GM06990 (cell line): Measurements from ENCODE around the gene PLXDC1.

Experiments used
- DNase-seq: peaks from one replicate; pipeline ENCODE4 v3.0.0-alpha.2; 2011; ENCODE audit not compliant: insufficient read length; ENCODE audit errors: extremely low read depth
- H3K27me3 ChIP-seq: replicated peaks from 2 replicates; pipeline ENCODE4 v1.6.0; 2011; ENCODE audit warnings: low read length; ENCODE audit not compliant: control insufficient read depth, insufficient read depth
- H3K36me3 ChIP-seq: 2 replicates; pipeline ENCODE4 v1.5.1; 2011; ENCODE audit warnings: low read length; ENCODE audit not compliant: control insufficient read depth, insufficient read depth
- H3K4me3 ChIP-seq: replicated peaks from 2 replicates; pipeline ENCODE4 v1.5.1; 2011; ENCODE audit warnings: low read depth, mild to moderate bottlenecking, control low read depth, low read length
- TF ChIP-seq, protein P1 (sequence below): IDR thresholded peaks from 2 replicates; pipeline ENCODE4 v1.5.1; 2011; ENCODE audit warnings: low read length, control low read depth, mild to moderate bottlenecking, inconsistent platforms; ENCODE audit not compliant: insufficient read depth, poor library complexity, severe bottlenecking

Gene PLXDC1

DNA sequence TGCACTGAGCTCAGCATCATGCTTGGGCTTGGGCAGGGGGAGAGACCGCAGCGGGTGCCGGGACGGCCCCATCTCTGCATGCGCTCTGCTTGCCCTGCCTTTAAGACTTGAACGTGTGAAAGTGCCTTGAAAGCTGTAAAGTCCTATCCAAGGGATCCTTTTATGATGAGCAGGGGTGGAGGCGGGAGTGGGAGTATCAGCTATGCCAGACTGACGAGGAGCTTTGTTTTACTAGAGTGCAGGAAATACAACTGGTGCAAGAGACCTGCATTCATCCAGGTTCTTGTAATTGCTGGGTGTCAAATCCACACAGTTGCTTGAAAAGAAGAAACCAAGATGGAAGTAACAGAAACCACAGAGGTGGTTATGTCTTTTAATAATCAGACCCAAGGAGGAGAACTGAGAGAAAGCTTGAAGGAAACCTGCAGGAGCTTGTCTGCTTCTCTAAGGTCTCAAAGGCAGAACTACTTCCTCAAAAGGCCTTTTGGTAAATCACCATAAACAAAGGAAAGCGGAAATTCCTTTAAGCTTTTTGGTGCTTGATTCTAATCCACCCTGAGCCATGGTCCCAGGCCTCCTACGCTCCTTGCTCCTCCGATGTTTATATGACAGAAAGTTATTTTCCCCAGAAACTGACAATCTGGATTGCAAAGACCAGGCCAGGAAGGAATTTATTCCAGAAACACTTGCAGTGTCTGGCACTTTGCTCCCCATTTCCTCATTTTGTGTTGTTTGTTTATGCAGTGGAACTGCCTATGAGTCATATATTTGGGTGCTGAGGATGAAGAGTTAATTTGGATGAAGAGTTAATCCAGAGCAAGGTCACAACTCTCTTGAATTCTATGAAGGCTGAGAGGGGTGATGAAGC, 132.9 kb downstream of the PLXDC1 start:
- DNase-seq = no peak
- H3K36me3 ChIP-seq = no peaks in the 10 kb centered on the region
- H3K4me3 ChIP-seq = no peak overlapping the region
- TF ChIP-seq, protein P1, sequence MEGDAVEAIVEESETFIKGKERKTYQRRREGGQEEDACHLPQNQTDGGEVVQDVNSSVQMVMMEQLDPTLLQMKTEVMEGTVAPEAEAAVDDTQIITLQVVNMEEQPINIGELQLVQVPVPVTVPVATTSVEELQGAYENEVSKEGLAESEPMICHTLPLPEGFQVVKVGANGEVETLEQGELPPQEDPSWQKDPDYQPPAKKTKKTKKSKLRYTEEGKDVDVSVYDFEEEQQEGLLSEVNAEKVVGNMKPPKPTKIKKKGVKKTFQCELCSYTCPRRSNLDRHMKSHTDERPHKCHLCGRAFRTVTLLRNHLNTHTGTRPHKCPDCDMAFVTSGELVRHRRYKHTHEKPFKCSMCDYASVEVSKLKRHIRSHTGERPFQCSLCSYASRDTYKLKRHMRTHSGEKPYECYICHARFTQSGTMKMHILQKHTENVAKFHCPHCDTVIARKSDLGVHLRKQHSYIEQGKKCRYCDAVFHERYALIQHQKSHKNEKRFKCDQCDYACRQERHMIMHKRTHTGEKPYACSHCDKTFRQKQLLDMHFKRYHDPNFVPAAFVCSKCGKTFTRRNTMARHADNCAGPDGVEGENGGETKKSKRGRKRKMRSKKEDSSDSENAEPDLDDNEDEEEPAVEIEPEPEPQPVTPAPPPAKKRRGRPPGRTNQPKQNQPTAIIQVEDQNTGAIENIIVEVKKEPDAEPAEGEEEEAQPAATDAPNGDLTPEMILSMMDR = no peak
- no peaks in the 10 kb centered on the region for H3K27me3 ChIP-seq

DNA sequence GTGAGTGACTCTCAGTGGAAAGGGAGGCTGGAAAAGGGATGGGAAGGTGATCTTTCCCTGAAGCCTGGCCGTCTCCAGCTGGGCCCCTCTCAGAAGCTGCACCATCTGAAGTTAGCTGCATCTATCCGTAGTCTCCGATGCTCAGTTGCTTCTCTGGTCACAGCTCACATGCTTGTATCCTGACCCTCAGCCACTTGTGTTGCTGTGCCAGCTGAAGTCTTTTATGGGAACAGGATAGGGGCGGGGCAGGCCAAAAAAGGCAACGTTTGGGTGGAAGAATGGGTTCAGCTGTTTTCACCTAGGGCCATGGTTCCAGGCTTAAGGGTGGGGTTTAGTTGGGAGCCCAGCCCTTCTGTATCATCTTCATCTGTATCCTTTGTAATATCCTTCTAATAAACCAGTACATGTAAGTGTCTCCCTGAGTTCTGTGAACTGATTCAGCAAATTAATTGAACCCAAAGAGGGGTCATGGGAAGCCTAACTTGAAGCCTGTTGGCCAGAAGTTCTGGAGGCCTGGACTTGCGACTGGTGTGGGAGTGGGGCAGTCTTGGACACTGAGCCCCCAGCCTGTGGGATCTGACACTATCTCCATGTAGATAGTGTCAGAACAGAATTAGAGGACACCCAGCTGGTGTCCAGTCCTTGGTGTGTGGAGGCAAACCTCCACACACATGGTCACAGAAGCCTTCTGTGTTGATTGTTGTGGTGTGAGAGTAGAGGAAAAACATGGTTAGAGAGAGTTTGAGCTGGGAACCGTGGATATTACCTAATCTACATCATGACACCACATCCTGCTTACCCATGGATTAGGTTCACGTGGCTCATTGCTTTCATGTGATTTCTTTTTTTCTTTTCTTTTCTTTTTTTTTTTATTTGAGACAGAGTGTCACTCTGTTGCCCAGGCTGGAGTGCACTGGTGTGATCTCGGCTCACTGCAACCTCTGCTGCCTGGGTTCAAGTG, 135.0 kb downstream of the PLXDC1 start:
- H3K36me3 ChIP-seq = no peaks in the 10 kb centered on the region
- no peak overlapping the region for H3K4me3 ChIP-seq
- TF ChIP-seq, protein P1 = no peak
- DNase-seq = no peak
- peaks cover 1% of the 10 kb centered on the region; the same call in 1 of the 2 replicates for H3K27me3 ChIP-seq

DNA sequence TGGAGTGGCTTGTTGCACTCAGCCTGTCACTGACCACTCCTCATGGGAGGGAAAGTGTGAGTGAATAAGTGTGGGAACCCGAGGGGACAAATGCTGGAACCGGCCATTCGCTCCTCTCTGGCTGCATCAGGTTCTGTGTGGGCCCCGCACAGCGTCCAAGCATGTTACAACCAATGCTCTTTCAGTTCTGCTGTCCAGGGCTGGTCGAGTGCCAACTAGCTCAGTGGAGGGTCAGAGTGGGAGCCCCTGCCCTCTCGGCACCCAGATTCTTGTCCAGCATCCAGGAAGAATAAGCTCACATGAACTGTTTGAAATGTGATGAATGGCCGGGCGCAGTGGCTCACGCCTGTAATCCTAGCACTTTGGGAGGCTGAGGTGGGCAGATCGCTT, 135.9 kb downstream of the PLXDC1 start:
- TF ChIP-seq, protein P1 = no peak
- peaks cover 1% of the 10 kb centered on the region; the same call in 1 of the 2 replicates for H3K27me3 ChIP-seq
- no peaks in the 10 kb centered on the region for H3K36me3 ChIP-seq
- H3K4me3 ChIP-seq = no peak overlapping the region
- no peak for DNase-seq

DNA sequence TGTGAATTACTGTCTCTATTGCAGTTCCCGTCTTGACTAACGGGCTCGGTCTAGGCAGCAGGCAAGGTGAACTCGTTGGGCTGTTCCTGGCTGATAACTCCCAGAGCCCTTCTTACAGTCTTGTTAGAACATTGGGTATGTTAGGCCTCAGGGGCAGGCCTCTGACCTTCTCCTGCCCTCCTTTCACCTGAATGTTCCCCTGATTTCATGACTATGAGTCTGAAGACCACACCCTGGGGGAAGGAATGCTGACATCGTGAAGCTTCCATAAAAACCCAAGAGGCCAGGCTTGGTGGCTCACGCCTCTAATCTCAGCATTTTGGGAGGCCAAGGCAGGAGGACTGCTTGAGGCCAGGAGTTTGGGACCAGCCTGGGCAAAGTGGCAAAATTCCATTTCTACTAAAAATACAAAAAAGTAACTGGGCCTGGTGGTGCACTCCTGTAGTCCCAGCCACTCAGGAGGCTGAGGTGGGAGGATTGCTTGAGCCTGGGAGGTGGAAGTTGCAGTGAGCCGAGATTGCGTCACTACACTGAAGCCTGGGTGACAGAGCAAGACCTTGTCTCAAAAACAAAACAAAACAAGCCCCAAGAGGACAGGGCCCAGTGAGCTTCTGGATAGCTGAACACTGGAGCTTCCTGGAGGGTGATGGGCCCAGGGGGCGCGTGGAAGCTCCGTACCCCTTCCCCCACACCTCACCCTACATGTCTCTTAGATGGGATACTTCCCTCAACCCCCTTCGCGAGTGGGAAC, 136.5 kb downstream of the PLXDC1 start:
- Histone ChIP-seq H3K36me3 (no peaks in the 10 kb centered on the region), H3K4me3 (no peak overlapping the region), H3K27me3 (peaks cover 1% of the 10 kb centered on the region; the same call in 1 of the 2 replicates)
- DNase-seq = no peak
- TF ChIP-seq, protein P1 = no peak

DNA sequence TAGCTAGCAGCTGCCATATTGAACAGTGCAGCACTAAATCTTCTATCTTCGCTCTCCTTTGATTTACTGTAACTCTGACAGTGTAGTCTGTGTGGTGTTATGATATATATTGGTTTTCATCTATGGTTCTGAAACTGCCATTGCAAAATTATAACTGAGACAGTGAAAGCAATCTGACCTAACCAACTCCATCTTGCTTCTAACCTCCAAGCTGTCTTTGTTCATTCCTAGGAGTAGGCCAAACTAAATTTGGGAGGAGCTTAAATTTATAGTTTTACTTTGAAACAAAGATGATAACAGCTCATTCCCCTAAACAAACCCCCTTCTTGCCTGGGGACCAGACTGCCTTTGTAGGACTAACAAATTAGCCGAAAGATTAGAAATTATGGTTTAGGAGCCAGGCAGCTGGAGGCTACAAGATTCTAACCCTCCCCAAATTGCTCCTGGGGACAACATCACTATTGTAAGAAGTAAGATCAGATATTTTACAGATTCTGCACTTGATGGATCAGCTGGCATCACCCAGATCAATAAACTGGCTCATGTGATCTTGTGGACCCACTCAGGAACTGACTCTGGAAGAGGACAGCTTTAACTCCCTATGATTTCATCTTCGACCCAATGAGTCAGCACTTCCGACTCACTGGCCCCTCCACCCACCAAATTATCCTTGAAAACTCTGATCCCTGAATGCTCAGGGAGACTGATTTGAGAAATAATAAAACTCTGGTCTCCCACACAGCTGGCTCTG, 137.2 kb downstream of the PLXDC1 start:
- Histone ChIP-seq H3K27me3 (peaks cover 3% of the 10 kb centered on the region; the same call in 1 of the 2 replicates), H3K4me3 (no peak overlapping the region), H3K36me3 (no peaks in the 10 kb centered on the region)
- TF ChIP-seq, protein P1 = no peak
- DNase-seq = no peak
